OCI-LY3 (cell line): ENCODE measurements around the gene HRH3.

ENCODE experiments used
- CTCF ChIP-seq: fragments of 200-600, 300-600 bp; sonication (generic); IDR thresholded peaks from 2 replicates; pipeline ENCODE4 v1.5.1; 2014; ENCODE audit warnings: antibody characterized with exemption, low read length, low read depth
- EZH2phosphoT487 ChIP-seq: fragments of 200-600 bp; shearing (Covaris generic); IDR thresholded peaks from 2 replicates; pipeline ENCODE4 v1.6.1; 2018; ENCODE audit warnings: antibody characterized with exemption, mixed run types, low read depth

- no peak for TF ChIP-seq CTCF
- TF ChIP-seq EZH2phosphoT487, result no peak
Observed at GRCh38 chr20:62198931-62199330, 21.1 kb downstream of the HRH3 start.
